Astrocyte (in vitro differentiated cells and primary cell): ENCODE results near the gene CCDC69. TPM values are rescaled to one million over a fixed set of nuclear protein-coding genes. Genes with fewer than 3 reads are reported as not detected.

ENCODE experiments used
- DNase-seq: peaks from one replicate; pipeline ENCODE4 v3.0.0-alpha.2; 2010; ENCODE audit warnings: low read depth
- FAIRE-seq: peaks from 2 replicates; lab custom pipeline; 2011; peaks lifted over from hg19 to GRCh38; lab: Jason Lieb, UNC
- H2AFZ ChIP-seq: 2 replicates; pipeline ENCODE4 v1.6.0; 2012; ENCODE audit warnings: low read depth, low read length, inconsistent platforms
- H3K27ac ChIP-seq: 2 replicates; pipeline ENCODE4 v1.5.1; 2011; ENCODE audit warnings: low read depth, low read length, inconsistent platforms
- H3K27me3 ChIP-seq: 2 replicates; pipeline ENCODE4 v1.6.0; 2011; ENCODE audit warnings: low read length, inconsistent platforms; ENCODE audit not compliant: insufficient read depth
- H3K36me3 ChIP-seq: 2 replicates; pipeline ENCODE4 v1.5.1; 2011; ENCODE audit warnings: low read length, inconsistent platforms; ENCODE audit not compliant: insufficient read depth
- H3K4me1 ChIP-seq: 2 replicates; pipeline ENCODE4 v1.5.1; 2011; ENCODE audit warnings: low read length, inconsistent platforms; ENCODE audit not compliant: insufficient read depth
- H3K4me2 ChIP-seq: 2 replicates; pipeline ENCODE4 v1.6.0; 2012; ENCODE audit warnings: low read length, inconsistent platforms
- H3K4me3 ChIP-seq: 2 replicates; pipeline ENCODE4 v1.5.1; 2011; ENCODE audit warnings: low read depth, mild to moderate bottlenecking, low read length, inconsistent platforms; ENCODE audit not compliant: insufficient read depth
- H3K79me2 ChIP-seq: 2 replicates; pipeline ENCODE4 v1.6.0; 2012; ENCODE audit warnings: mild to moderate bottlenecking, low read length, inconsistent platforms; ENCODE audit not compliant: insufficient read depth
- H3K9ac ChIP-seq: 2 replicates; pipeline ENCODE4 v1.6.0; 2012; ENCODE audit warnings: mild to moderate bottlenecking, low read length, inconsistent platforms
- H3K9me3 ChIP-seq: 2 replicates; pipeline ENCODE4 v1.5.1; 2012; ENCODE audit warnings: low read depth, mild to moderate bottlenecking, low read length, inconsistent platforms; ENCODE audit not compliant: insufficient read depth
- H4K20me1 ChIP-seq: 2 replicates; pipeline ENCODE4 v1.6.0; 2012; ENCODE audit warnings: low read length, inconsistent platforms; ENCODE audit not compliant: insufficient read depth
- H3K27ac Mint-ChIP-seq: one replicate; pipeline ENCODE4 v1.8.0; 2021; ENCODE audit warnings: mild to moderate bottlenecking, mixed read lengths; ENCODE audit not compliant: unreplicated experiment
- H3K27me3 Mint-ChIP-seq: one replicate; pipeline ENCODE4 v1.8.0; 2021; ENCODE audit warnings: low read depth, mixed read lengths; ENCODE audit not compliant: unreplicated experiment
- H3K36me3 Mint-ChIP-seq: one replicate; pipeline ENCODE4 v1.8.0; 2021; ENCODE audit warnings: low read depth, mixed read lengths; ENCODE audit not compliant: unreplicated experiment
- H3K4me1 Mint-ChIP-seq: one replicate; pipeline ENCODE4 v1.8.0; 2021; ENCODE audit warnings: low read depth, mixed read lengths; ENCODE audit not compliant: unreplicated experiment
- H3K4me3 Mint-ChIP-seq: one replicate; pipeline ENCODE4 v1.8.0; 2021; ENCODE audit warnings: mild to moderate bottlenecking, moderate library complexity, mixed read lengths; ENCODE audit not compliant: unreplicated experiment
- H3K9me3 Mint-ChIP-seq: one replicate; pipeline ENCODE4 v1.8.0; 2021; ENCODE audit warnings: mild to moderate bottlenecking, mixed read lengths; ENCODE audit not compliant: unreplicated experiment
- EZH2 ChIP-seq: IDR thresholded peaks from 2 replicates; pipeline ENCODE4 v1.6.1; 2012; ENCODE audit warnings: mild to moderate bottlenecking, low read length, inconsistent platforms; ENCODE audit not compliant: insufficient read depth
- total RNA-seq: library from RNA; stranded (reverse); gene quantifications from 2 replicates; pipeline ENCODE4 v1.2.1, GENCODE V29; 2021
- TF ChIP-seq, protein P1 (sequence below): IDR thresholded peaks from 2 replicates; pipeline ENCODE4 v1.5.1; 2011; ENCODE audit warnings: low read depth, mild to moderate bottlenecking, inconsistent platforms, low read length, moderate library complexity; ENCODE audit not compliant: insufficient read depth

CCDC69 gene
- total RNA-seq, 1 donor from 2014 or later: 4.1 TPM

DNA sequence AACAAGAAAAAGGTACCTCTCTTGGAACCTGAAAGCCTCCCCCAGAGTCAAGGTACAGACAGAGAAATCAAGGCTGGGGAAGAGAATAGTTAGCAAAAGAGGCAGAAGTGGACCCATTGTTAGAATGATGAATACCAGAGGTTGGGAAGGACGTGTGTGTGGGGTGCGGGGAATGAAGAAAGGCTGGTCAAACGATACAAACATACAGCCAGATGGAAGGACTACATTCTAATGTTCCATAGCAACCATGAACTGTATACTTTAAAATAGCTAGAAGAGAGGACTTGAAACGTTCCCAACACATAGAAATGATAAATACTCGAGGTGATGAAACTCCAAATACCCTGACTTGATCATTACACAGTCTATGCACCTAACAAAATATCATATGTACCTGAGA lies 7.1 kb downstream of the CCDC69 start:
- Histone ChIP-seq H3K9ac (no peak overlapping the region), H3K9me3 (no peaks in the 10 kb centered on the region), H3K36me3 (no peaks in the 10 kb centered on the region), H3K4me1 (no peaks in the 10 kb centered on the region), H4K20me1 (no peaks in the 10 kb centered on the region), H3K27me3 (no peaks in the 10 kb centered on the region), H3K27ac (no peak overlapping the region), H3K4me3 (no peak overlapping the region), H3K4me2 (no peak overlapping the region), H3K79me2 (no peaks in the 10 kb centered on the region), H2AFZ (no peak overlapping the region)
- Mint-ChIP-seq H3K27ac (no peak overlapping the region), H3K9me3 (no peaks in the 10 kb centered on the region), H3K4me1 (peaks cover 2% of the 10 kb centered on the region), H3K4me3 (no peak overlapping the region), H3K27me3 (peaks cover 12% of the 10 kb centered on the region), H3K36me3 (peaks cover 2% of the 10 kb centered on the region)
- TF ChIP-seq, protein P1, sequence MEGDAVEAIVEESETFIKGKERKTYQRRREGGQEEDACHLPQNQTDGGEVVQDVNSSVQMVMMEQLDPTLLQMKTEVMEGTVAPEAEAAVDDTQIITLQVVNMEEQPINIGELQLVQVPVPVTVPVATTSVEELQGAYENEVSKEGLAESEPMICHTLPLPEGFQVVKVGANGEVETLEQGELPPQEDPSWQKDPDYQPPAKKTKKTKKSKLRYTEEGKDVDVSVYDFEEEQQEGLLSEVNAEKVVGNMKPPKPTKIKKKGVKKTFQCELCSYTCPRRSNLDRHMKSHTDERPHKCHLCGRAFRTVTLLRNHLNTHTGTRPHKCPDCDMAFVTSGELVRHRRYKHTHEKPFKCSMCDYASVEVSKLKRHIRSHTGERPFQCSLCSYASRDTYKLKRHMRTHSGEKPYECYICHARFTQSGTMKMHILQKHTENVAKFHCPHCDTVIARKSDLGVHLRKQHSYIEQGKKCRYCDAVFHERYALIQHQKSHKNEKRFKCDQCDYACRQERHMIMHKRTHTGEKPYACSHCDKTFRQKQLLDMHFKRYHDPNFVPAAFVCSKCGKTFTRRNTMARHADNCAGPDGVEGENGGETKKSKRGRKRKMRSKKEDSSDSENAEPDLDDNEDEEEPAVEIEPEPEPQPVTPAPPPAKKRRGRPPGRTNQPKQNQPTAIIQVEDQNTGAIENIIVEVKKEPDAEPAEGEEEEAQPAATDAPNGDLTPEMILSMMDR: no peak
- no peak for TF ChIP-seq EZH2
- FAIRE-seq: no peak
- DNase-seq: no peak

DNA sequence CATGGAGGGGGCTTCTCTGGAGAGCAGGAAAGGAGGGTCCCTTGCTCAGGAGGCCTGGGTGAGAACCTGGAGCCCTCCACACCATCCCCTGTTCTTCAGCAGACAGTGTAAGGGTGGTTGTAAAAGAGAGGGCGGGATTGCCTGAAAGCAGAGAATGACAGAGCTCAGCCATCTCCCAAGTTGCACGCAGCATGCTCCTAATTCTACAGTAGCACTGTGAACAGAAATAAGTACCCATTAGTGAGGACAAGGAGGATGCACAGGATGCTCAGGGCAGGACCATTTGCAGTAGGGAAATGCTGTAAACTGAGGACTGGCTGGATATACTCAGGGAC lies 8.4 kb downstream of the CCDC69 start:
- DNase-seq: no peak
- Histone ChIP-seq H3K27ac (no peak overlapping the region), H3K9ac (no peak overlapping the region), H3K4me2 (no peak overlapping the region), H3K4me3 (no peak overlapping the region), H3K9me3 (no peaks in the 10 kb centered on the region), H3K4me1 (no peaks in the 10 kb centered on the region), H3K27me3 (no peaks in the 10 kb centered on the region), H4K20me1 (no peaks in the 10 kb centered on the region), H3K79me2 (no peaks in the 10 kb centered on the region), H2AFZ (no peak overlapping the region), H3K36me3 (no peaks in the 10 kb centered on the region)
- no peaks in the 10 kb centered on the region for H3K9me3 Mint-ChIP-seq
- no peak for TF ChIP-seq EZH2
- TF ChIP-seq, protein P1: no peak
- no peak overlapping the region for H3K27ac Mint-ChIP-seq
- no peak for FAIRE-seq
- no peak overlapping the region for H3K4me3 Mint-ChIP-seq
- H3K4me1 Mint-ChIP-seq: no peaks in the 10 kb centered on the region
- peaks cover 8% of the 10 kb centered on the region for H3K27me3 Mint-ChIP-seq
- peaks cover 2% of the 10 kb centered on the region for H3K36me3 Mint-ChIP-seq

DNA sequence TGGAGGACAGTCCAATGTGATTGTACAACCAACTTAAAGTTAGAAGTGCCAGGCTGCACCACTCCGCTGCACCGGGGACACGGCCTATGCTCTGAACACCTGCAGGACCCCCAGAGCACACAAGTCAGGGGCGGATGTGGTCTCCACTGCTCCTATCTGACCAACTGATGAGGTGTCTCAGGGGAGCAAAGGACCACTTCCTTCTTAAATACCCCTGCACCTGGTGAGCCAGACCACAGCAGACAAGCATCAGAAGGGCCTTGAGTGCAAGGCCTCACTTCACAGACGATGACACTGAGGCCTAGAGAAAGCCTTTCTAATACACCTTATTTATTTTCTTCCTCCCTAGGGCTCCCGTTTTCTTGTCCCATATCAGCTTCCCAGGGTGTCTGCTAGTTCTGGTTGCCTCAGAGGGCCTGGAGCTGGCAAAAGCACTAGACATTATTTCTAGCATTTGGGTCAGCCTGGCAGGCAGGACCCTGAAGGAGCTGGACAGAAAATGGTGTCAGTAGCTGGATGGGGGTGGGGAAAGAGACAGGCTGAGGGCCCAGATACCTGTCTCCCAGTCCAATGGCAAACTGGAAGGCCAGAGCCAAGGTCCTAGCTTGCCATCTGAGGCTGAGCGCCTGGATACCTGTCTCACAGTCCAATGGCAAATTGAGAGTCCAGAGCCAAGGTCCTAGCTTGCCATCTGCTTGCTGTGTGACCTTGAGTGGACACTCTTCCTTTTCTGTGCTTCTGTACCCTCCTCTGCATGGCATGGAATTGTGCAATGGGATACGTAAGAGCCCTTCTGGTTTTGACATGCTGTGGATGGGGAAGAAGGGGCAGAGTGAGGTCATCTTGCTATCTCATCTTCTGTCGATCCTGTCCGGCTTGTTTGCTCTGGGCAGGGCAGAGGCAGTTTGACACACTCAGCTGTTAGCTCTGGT lies 9.0 kb downstream of the CCDC69 start:
- no peaks in the 10 kb centered on the region for H3K79me2 ChIP-seq
- FAIRE-seq (no peak), DNase-seq (no peak)
- Mint-ChIP-seq H3K27ac (no peak overlapping the region), H3K9me3 (no peaks in the 10 kb centered on the region), H3K4me1 (no peaks in the 10 kb centered on the region), H3K36me3 (peaks cover 2% of the 10 kb centered on the region), H3K4me3 (no peak overlapping the region), H3K27me3 (peaks cover 5% of the 10 kb centered on the region)
- no peaks in the 10 kb centered on the region for H3K9me3 ChIP-seq
- H2AFZ ChIP-seq: no peak overlapping the region
- H3K27ac ChIP-seq: no peak overlapping the region
- H3K36me3 ChIP-seq: no peaks in the 10 kb centered on the region
- H3K9ac ChIP-seq: no peak overlapping the region
- H3K4me3 ChIP-seq: no peak overlapping the region
- no peaks in the 10 kb centered on the region for H4K20me1 ChIP-seq
- TF ChIP-seq EZH2: no peak
- TF ChIP-seq, protein P1: no peak
- no peak overlapping the region for H3K4me2 ChIP-seq
- H3K4me1 ChIP-seq: no peaks in the 10 kb centered on the region
- no peaks in the 10 kb centered on the region for H3K27me3 ChIP-seq
